ENCODE data around the gene R3HDM2. TPM values are rescaled to one million over a fixed set of nuclear protein-coding genes. Genes with fewer than 3 reads are reported as not detected.
A peak's percentile ranks its signal among the peaks of the same experiment; 100 is the strongest.

The R3HDM2 gene
- total RNA-seq, 2 donors from 2014 or later: 101 to 115 TPM

GRCh38 chr12:57462251-57462911 is 31.5 kb upstream of the R3HDM2 start:
- peak overlapping the region; percentile 99 for H3K4me3 Mint-ChIP-seq
- H3K4me1 Mint-ChIP-seq: peaks cover 50% of the 10 kb centered on the region
- peak; percentile 79 for ATAC-seq
- H3K27me3 Mint-ChIP-seq: peaks cover 15% of the 10 kb centered on the region
- H3K36me3 Mint-ChIP-seq (ENCODE audit: low read depth): peaks cover 2% of the 10 kb centered on the region
- H3K9me3 ChIP-seq (ENCODE audit: control insufficient read depth, low read length, poor library complexity, severe bottlenecking): no peaks in the 10 kb centered on the region
- DNase-seq: peak; percentile 68 to 86 (median 78)
- H3K27ac Mint-ChIP-seq: peak overlapping the region; percentile 94

DNA sequence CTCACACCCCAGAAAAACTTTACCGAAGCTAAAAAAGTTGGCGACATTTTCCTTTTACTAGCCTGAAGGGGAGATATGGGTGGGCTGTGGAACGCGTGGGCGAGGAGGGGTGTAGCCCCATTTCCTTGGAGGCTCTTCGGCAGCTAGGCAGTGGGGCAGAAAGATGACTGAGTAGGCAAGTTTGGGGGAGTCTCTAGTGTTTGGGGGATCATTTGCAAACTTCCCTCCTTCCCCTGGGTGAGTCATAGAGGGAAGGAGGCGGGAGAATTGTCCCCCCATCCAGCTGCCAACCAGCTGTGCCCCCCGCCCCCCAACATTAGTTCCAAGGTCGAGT is 31.0 kb upstream of the R3HDM2 start:
- Mint-ChIP-seq H3K27ac (peak overlapping the region; percentile 94), H3K27me3 (peaks cover 15% of the 10 kb centered on the region), H3K4me1 (peaks cover 47% of the 10 kb centered on the region), H3K36me3 (ENCODE audit: low read depth) (peaks cover 2% of the 10 kb centered on the region), H3K4me3 (peak overlapping the region; percentile 99)
- DNase-seq: peak in 1 of 3 donors; percentile 12
- no peaks in the 10 kb centered on the region for H3K9me3 ChIP-seq (ENCODE audit: control insufficient read depth, low read length, poor library complexity, severe bottlenecking)
- ATAC-seq: no peak

- H3K9me3 ChIP-seq (ENCODE audit: control insufficient read depth, low read length, poor library complexity, severe bottlenecking): no peaks in the 10 kb centered on the region
- Mint-ChIP-seq H3K27me3 (peaks cover 15% of the 10 kb centered on the region), H3K36me3 (ENCODE audit: low read depth) (peaks cover 2% of the 10 kb centered on the region), H3K4me1 (peaks cover 49% of the 10 kb centered on the region), H3K27ac (peak overlapping the region; percentile 94), H3K4me3 (peak overlapping the region; percentile 99)
- DNase-seq (peak in 2 of 3 donors; percentile 34 to 41), ATAC-seq (no peak)
These were observed 30.6 kb upstream of the R3HDM2 start for GRCh38 chr12:57461276-57461916.

GRCh38 chr12:57460841-57461275 is 30.0 kb upstream of the R3HDM2 start:
- DNase-seq (no peak), ATAC-seq (no peak)
- Mint-ChIP-seq H3K4me3 (peak overlapping the region; percentile 99), H3K27me3 (peaks cover 15% of the 10 kb centered on the region), H3K4me1 (peaks cover 51% of the 10 kb centered on the region), H3K36me3 (ENCODE audit: low read depth) (peaks cover 2% of the 10 kb centered on the region), H3K27ac (peak overlapping the region; percentile 51)
- no peaks in the 10 kb centered on the region for H3K9me3 ChIP-seq (ENCODE audit: control insufficient read depth, low read length, poor library complexity, severe bottlenecking)

DNA sequence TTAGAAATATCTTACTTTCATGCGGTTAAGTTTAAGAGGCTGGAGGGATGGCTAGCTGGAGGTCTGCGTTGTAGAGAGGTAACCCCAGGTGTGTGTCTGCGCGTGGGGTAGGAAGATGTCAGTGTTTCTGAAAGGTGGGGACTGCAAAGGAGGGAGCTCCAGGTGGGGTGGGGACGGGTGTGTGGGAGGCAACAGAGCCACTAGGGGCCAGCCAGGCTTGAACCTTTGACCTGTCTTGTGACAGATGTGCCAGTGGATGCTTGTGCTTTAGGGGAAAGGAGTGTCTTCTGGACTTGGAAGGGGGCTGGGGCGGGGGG is 29.6 kb upstream of the R3HDM2 start:
- no peaks in the 10 kb centered on the region for H3K9me3 ChIP-seq (ENCODE audit: control insufficient read depth, low read length, poor library complexity, severe bottlenecking)
- Mint-ChIP-seq H3K27me3 (peaks cover 15% of the 10 kb centered on the region), H3K27ac (peak overlapping the region; percentile 51), H3K4me1 (peaks cover 52% of the 10 kb centered on the region), H3K4me3 (peak overlapping the region; percentile 95), H3K36me3 (ENCODE audit: low read depth) (peaks cover 2% of the 10 kb centered on the region)
- DNase-seq (no peak), ATAC-seq (no peak)

DNA sequence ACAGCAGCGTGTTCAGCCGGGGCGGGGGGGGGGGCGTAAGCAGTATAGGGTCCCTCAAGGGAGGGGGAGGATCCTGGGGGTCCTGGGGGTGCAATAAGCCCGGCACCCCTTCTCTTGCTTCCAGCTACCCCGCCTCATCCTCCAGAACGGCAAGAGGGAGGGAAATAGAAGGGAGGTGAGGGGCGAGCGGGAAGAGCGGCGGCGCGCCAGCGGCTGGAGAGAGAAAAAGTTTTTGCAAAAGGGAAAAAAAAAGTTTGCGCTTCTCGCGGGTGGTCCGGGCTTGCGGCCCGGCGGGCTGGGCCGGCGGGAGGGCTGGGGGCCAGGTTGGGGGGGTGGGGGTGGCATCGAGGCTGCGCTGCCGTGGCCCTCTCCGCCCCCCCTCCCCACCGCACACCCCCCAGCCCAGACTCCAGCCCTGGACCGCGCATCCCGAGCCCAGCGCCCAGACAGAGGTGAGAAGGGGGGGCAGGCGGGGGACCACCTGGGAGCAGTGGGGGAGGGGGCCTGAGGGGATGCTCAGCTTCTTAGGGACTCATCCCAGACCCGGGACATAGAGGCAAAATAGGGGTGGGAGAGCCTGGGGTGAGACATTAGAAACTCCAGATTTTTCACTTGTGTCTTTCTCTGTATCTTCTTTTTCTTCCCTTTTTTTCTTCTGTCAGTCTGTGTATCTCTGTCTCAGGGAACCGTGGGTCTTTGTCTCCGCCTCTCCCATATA is 29.1 kb upstream of the R3HDM2 start, which contains the start of gene GLI1:
Gene GLI1, plus strand, starts transcription at position 36 of the 718 bp plus-strand sequence. CDS start 3,907 bp downstream, outside the sequence.
- Mint-ChIP-seq H3K36me3 (ENCODE audit: low read depth) (peaks cover 2% of the 10 kb centered on the region), H3K27ac (peak within 1 kb of the TSS; percentile 90), H3K4me1 (peaks cover 50% of the 10 kb centered on the region), H3K4me3 (peak within 1 kb of the TSS; percentile 95), H3K27me3 (peaks cover 15% of the 10 kb centered on the region)
- no peak for DNase-seq
- H3K9me3 ChIP-seq (ENCODE audit: control insufficient read depth, low read length, poor library complexity, severe bottlenecking): no peaks in the 10 kb centered on the region
- no peak for ATAC-seq

- DNase-seq (peak; percentile 72 to 89 (median 82)), ATAC-seq (peak; percentile 78)
- Mint-ChIP-seq H3K36me3 (ENCODE audit: low read depth) (peaks cover 2% of the 10 kb centered on the region), H3K4me1 (peaks cover 46% of the 10 kb centered on the region), H3K27me3 (peaks cover 15% of the 10 kb centered on the region), H3K27ac (peak overlapping the region; percentile 90), H3K4me3 (peak overlapping the region; percentile 95)
- no peaks in the 10 kb centered on the region for H3K9me3 ChIP-seq (ENCODE audit: control insufficient read depth, low read length, poor library complexity, severe bottlenecking)
These were observed 28.4 kb upstream of the R3HDM2 start for GRCh38 chr12:57459055-57459749.

- H3K9me3 ChIP-seq (ENCODE audit: control insufficient read depth, low read length, poor library complexity, severe bottlenecking): no peaks in the 10 kb centered on the region
- peak overlapping the region; percentile 95 for H3K4me3 Mint-ChIP-seq
- ATAC-seq (no peak), DNase-seq (no peak)
- peaks cover 43% of the 10 kb centered on the region for H3K4me1 Mint-ChIP-seq
- H3K27ac Mint-ChIP-seq: peak overlapping the region; percentile 90
- peaks cover 15% of the 10 kb centered on the region for H3K27me3 Mint-ChIP-seq
- H3K36me3 Mint-ChIP-seq (ENCODE audit: low read depth): peaks cover 2% of the 10 kb centered on the region
These were observed 27.8 kb upstream of the R3HDM2 start for GRCh38 chr12:57458665-57459054.

DNA sequence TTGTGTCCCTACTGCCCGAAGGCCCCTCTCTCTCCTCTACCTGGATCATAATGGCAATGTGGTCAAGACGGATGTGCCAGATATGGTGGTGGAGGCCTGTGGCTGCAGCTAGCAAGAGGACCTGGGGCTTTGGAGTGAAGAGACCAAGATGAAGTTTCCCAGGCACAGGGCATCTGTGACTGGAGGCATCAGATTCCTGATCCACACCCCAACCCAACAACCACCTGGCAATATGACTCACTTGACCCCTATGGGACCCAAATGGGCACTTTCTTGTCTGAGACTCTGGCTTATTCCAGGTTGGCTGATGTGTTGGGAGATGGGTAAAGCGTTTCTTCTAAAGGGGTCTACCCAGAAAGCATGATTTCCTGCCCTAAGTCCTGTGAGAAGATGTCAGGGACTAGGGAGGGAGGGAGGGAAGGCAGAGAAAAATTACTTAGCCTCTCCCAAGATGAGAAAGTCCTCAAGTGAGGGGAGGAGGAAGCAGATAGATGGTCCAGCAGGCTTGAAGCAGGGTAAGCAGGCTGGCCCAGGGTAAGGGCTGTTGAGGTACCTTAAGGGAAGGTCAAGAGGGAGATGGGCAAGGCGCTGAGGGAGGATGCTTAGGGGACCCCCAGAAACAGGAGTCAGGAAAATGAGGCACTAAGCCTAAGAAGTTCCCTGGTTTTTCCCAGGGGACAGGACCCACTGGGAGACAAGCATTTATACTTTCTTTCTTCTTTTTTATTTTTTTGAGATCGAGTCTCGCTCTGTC is 26.1 kb upstream of the R3HDM2 start:
- no peak for ATAC-seq
- DNase-seq: no peak
- no peak overlapping the region for H3K4me3 Mint-ChIP-seq
- H3K27me3 Mint-ChIP-seq: peaks cover 14% of the 10 kb centered on the region
- no peaks in the 10 kb centered on the region for H3K36me3 Mint-ChIP-seq (ENCODE audit: low read depth)
- peaks cover 34% of the 10 kb centered on the region for H3K4me1 Mint-ChIP-seq
- H3K27ac Mint-ChIP-seq: no peak overlapping the region
- no peaks in the 10 kb centered on the region for H3K9me3 ChIP-seq (ENCODE audit: control insufficient read depth, low read length, poor library complexity, severe bottlenecking)

DNA sequence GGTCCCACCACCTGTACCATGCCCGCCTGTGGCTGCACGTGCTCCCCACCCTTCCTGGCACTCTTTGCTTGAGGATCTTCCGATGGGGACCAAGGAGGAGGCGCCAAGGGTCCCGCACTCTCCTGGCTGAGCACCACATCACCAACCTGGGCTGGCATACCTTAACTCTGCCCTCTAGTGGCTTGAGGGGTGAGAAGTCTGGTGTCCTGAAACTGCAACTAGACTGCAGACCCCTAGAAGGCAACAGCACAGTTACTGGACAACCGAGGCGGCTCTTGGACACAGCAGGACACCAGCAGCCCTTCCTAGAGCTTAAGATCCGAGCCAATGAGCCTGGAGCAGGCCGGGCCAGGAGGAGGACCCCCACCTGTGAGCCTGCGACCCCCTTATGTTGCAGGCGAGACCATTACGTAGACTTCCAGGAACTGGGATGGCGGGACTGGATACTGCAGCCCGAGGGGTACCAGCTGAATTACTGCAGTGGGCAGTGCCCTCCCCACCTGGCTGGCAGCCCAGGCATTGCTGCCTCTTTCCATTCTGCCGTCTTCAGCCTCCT is 25.4 kb upstream of the R3HDM2 start:
- H3K36me3 Mint-ChIP-seq (ENCODE audit: low read depth): no peaks in the 10 kb centered on the region
- peaks cover 18% of the 10 kb centered on the region for H3K27me3 Mint-ChIP-seq
- peaks cover 30% of the 10 kb centered on the region for H3K4me1 Mint-ChIP-seq
- peak in 1 of 3 donors; percentile 16 for DNase-seq
- no peaks in the 10 kb centered on the region for H3K9me3 ChIP-seq (ENCODE audit: control insufficient read depth, low read length, poor library complexity, severe bottlenecking)
- peak overlapping the region; percentile 80 for H3K4me3 Mint-ChIP-seq
- H3K27ac Mint-ChIP-seq: peak overlapping the region; percentile 72
- ATAC-seq: peak; percentile 24

GRCh38 chr12:57455374-57456144 is 24.7 kb upstream of the R3HDM2 start:
- H3K27ac Mint-ChIP-seq: peak overlapping the region; percentile 72
- H3K4me3 Mint-ChIP-seq: peak overlapping the region; percentile 80
- H3K27me3 Mint-ChIP-seq: peaks cover 22% of the 10 kb centered on the region
- DNase-seq (no peak), ATAC-seq (no peak)
- H3K9me3 ChIP-seq (ENCODE audit: control insufficient read depth, low read length, poor library complexity, severe bottlenecking): no peaks in the 10 kb centered on the region
- H3K4me1 Mint-ChIP-seq: peaks cover 27% of the 10 kb centered on the region
- no peaks in the 10 kb centered on the region for H3K36me3 Mint-ChIP-seq (ENCODE audit: low read depth)

All from T-helper 17 cell (primary cell).